Hindlimb muscle (tissue), 1 donor: ENCODE results near the gene PLEKHM3. TPM values are rescaled to one million over a fixed set of nuclear protein-coding genes. Genes with fewer than 3 reads are reported as not detected.

Experiments
- DNase-seq: peaks from one replicate; pipeline ENCODE4 v3.0.0-alpha.2; 2013
- polyA plus RNA-seq: library from polyadenylated mRNA; unstranded; fragments of 120-200 nt; gene quantifications from one replicate; pipeline ENCODE4 v1.2.1, GENCODE V29; 2013; ENCODE audit not compliant: insufficient read length

The PLEKHM3 gene
- polyA plus RNA-seq, 1 donor = 8.1 TPM

GRCh38 chr2:207887500-207887899 is 137.8 kb downstream of the PLEKHM3 start:
- no peak for DNase-seq

DNA sequence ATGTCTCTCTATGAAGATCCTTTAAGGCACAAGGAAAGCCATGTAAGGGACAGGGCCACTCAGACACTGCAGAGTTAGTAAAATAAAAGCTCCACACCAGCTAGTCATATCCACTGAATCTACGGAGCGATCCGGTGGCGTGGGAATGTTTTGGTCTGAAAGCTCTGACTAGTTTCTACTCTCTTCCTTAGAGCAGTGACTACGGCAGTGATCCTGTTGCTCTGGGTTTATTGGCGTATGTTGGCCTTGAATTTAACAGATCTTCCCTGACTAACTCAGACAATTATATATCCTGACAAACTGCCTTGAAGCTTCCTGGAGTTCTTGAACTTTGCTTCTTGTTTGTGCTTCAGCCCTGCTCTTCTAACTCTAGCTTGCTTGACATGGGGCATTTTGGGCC is 140.3 kb downstream of the PLEKHM3 start:
- no peak for DNase-seq

DNA sequence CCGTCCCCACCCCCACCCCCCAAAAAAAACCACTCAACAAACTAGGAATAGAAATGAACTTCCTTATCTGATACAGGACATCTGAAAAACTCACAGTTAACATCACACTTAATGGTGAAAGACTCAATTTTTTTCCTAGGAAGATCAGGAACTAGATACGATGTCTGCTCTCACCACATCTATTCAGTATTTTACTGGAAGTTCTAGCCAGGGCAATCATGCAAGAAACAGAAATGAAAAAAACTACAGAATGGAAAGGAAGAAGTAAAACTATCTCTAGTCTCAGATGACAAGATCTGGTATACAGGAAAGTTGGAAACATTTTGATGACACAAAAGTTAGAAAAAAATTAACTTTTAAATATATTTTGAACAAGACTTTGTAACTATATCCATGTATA is 141.2 kb downstream of the PLEKHM3 start:
- no peak for DNase-seq

- DNase-seq = no peak
Measured at GRCh38 chr2:207883002-207883780, 142.1 kb downstream of the PLEKHM3 start.

- no peak for DNase-seq
Measured at GRCh38 chr2:207881902-207882301, 143.4 kb downstream of the PLEKHM3 start.

DNA sequence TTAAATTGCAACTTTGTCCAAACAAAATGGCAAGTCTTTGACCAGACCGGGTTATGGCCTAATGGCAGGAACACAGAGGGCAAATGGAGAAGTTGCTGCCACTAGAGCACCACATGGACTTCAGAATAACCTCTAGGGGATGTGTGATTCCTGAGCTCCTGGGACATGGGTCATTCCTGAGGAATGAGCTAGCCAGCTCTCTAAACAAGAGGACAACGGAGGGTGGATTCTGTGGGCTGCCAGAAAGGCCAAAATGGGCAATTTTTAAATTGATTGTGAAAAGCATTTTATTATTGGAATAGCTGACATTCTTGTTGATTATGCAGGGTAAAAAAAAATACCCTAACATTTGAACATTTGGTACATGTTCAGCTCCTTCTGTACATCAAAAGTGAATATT is 145.8 kb downstream of the PLEKHM3 start:
- no peak for DNase-seq

GRCh38 chr2:207876842-207877535 is 148.3 kb downstream of the PLEKHM3 start:
- DNase-seq = no peak

- DNase-seq = no peak
Measured at GRCh38 chr2:207875473-207876212, 149.7 kb downstream of the PLEKHM3 start.

DNA sequence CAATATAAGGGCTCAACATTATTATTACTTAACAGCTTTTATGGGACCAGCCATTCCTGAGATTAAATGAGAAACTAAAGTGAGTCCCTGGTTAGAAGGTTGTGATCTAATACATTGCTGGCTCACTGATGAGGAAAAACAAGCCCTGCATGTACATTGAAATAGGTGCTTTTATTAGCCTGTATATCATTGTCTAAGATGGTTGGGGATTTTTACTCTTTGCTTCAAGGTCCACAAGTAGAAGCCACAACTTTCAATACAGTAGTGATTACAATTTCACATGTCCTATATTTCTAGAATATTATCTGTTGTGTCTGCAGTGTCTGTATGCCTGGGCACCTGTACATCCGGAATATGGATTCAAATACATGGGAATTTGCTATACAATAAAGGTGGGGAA is 151.5 kb downstream of the PLEKHM3 start:
- DNase-seq = no peak

DNA sequence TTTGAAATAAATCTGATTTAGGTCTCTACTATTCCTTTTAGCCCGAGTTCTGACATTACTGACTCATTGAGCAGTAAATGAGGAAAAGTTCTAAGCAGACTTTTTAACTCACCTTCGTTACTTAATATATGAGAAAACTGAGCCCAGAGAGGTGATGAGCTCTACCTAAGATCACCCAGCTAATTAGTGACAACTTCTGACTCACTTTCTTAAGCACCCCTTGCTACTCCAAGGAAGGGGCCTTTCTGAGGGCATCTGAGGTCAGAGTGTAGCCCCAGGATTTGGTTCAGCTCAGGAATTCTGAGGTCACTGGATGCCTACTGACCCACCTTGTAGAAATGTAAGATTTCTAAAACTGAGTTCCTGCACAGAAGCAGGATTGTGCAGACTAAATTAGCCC is 153.4 kb downstream of the PLEKHM3 start:
- no peak for DNase-seq

DNA sequence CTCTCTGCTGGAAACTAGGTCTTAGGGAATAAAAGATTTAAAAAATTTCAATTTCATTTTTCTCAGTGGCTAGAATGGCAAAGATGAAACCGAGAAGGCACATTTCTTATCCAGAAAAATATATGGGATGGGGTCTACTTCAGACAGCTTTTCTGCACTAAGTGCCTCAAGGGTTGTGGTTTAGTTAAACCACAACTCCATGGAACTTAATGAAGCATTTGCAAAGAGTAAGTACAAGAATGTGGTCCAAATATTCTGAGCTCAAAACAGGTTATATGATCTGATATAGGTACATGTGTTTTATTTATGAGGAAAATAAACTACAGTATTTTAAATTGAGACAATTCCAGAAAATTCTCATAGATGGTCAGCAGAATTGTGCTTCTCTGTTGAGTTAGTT is 153.8 kb downstream of the PLEKHM3 start:
- no peak for DNase-seq

- no peak for DNase-seq
Measured at GRCh38 chr2:207870814-207871213, 154.5 kb downstream of the PLEKHM3 start.

GRCh38 chr2:207869784-207870778 is 155.2 kb downstream of the PLEKHM3 start:
- DNase-seq = no peak

DNA sequence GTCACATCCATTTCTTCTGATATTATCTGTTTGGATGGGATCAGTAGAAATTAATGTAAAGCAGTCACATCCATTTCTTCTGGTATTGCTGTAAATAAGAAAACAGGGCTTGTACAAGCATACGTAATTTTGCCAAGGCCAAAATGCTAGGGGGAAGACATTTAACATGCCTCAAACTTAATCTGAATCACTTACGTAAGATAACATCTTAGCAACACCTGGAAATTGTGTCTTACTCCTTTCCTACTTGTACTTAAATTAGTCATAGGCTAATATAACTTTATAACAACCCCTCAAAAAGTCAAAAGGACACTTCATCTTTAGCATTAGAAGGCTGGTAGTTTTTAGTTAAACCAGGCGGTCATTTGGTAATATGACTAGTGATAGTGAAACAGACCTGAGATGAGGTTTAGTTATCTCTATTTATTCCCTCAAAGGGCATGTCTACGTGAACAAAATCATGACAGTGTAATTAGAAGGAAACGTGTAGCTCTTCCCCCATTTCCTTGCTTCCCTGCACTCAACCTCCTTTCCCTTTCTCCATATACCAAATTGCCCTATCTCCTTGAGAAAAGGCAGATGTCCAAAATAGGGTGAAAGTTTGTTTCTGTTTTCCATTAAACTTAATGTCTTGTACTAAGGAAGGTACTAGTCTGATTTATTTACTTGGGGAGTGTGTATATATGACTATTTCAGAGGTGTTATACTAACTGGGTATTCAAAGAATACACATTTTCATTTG is 156.3 kb downstream of the PLEKHM3 start:
- DNase-seq = no peak

GRCh38 chr2:207867905-207868304 is 157.4 kb downstream of the PLEKHM3 start:
- DNase-seq = no peak

DNA sequence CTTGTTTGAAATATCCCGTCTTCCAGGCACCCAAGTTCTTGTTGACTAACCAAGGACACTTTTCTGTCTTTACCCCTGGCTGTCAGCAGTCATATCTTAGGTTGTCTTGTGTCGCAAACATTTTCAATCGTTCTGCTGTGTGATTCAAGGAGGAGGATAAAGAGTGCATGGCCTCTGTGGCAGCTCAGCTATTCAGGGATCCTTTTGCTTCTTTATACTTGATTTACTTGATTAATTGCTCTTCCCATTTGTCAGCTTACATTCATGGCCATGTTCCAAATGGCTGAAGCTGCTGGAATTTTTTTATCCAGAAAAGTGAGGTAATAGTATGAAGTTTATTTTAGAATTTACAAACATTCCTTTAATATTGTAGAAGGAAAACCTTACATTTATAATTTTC is 158.3 kb downstream of the PLEKHM3 start:
- DNase-seq = no peak

GRCh38 chr2:207865210-207865609 is 160.1 kb downstream of the PLEKHM3 start:
- DNase-seq = no peak

- no peak for DNase-seq
Measured at GRCh38 chr2:207863345-207863744, 162.0 kb downstream of the PLEKHM3 start.

GRCh38 chr2:207861789-207862188 is 163.5 kb downstream of the PLEKHM3 start:
- DNase-seq = no peak

DNA sequence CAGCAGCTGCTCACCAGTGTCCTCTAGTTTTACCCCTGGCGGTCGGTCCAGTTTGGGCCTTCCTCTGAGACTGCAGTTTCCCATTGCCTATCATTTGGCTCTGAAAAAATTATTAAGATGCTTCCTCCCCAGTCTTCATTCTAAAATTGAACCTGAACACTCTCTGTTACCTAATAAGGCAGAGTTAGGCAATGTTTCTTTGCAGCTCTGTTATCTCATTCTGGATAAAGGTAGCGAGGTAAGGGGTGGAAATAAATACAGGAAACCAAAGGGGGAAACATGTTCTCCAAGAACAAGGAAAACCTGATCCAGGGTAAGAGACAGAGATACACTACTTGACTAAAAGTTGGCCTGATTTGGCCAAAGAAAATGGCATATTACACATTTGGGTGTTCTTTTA is 164.6 kb downstream of the PLEKHM3 start:
- no peak for DNase-seq

GRCh38 chr2:207855591-207855990 is 169.7 kb downstream of the PLEKHM3 start:
- DNase-seq = no peak
